ENCODE data around the gene SEMA4A.
"Not testable (repeated sequence)": the region's sequence is repeated elsewhere in the genome, so short reads cannot be mapped to it uniquely, and the experiment has no call there.

Gene SEMA4A

DNA sequence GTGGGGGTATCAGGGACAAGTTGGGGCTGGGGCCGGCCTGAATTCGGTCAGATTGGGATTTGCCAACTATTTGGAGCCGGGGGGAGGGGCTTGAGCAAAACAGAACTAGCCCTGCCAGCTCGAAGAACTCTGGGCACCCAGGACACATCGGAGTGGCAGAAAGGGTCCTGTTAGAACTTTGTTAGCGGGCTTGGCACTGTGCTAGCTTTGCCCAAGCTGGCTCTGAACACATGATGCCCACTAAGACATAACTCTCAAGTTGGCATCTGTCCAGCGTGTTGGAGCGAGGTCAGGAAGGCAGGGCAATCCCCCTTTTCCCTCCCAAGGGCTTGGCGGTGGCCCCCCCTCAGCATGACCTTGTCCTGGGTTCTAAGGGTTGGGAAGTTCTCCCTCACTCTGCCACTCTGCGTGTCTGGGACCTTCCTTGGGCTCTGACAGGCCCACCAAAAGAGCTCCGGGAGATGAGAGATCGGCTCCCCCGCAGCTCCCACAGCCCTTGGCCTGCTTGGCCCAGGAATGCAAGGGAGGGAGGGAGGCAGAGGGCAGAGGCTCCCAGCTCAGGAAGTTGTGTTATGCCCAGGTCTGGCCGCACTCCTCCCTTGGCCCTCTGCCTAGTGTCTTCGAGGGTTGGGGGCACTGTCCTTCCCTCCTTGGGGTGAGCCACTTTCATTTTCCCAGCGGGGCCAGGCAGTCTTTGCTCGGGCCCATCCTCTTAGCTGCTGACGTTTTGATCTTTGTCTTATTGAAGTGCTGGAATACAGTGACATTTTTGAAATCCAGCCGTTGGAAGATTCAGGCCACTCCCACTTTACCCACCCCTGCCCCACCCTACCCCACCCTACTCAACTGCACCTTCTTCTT is 37.6 kb upstream of the SEMA4A start:
- H3K4me3 ChIP-seq (ENCODE audit: low read length): peak overlapping the region; percentile 99
- no peak for DNase-seq (ENCODE audit: low read depth)
- TF ChIP-seq, protein P1, sequence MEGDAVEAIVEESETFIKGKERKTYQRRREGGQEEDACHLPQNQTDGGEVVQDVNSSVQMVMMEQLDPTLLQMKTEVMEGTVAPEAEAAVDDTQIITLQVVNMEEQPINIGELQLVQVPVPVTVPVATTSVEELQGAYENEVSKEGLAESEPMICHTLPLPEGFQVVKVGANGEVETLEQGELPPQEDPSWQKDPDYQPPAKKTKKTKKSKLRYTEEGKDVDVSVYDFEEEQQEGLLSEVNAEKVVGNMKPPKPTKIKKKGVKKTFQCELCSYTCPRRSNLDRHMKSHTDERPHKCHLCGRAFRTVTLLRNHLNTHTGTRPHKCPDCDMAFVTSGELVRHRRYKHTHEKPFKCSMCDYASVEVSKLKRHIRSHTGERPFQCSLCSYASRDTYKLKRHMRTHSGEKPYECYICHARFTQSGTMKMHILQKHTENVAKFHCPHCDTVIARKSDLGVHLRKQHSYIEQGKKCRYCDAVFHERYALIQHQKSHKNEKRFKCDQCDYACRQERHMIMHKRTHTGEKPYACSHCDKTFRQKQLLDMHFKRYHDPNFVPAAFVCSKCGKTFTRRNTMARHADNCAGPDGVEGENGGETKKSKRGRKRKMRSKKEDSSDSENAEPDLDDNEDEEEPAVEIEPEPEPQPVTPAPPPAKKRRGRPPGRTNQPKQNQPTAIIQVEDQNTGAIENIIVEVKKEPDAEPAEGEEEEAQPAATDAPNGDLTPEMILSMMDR (conservative IDR thresholded peaks at IDR 0.05; ENCODE audit: low read depth, low read length): no peak

DNA sequence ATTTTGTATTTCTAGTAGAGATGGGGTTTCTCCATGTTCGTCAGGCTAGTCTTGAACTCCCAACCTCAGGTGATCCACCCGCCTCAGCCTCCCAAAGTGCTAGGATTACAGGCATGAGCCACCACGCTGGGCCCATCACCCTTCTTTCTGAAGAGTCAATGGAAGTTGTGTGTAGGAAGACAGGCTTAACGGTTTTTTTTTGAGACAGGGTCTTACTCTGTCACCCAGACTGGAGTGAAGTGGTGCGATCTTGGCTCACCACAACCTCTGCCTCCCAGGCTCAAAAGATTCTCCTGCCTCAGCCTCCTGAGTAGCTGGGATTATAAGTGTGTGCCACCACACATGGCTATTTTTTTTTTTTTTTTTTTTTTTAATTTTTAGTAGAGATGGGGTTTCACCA is 36.7 kb upstream of the SEMA4A start:
- not testable (repeated sequence) for DNase-seq (ENCODE audit: low read depth)
- peak overlapping the region; percentile 99 for H3K4me3 ChIP-seq (ENCODE audit: low read length)

DNA sequence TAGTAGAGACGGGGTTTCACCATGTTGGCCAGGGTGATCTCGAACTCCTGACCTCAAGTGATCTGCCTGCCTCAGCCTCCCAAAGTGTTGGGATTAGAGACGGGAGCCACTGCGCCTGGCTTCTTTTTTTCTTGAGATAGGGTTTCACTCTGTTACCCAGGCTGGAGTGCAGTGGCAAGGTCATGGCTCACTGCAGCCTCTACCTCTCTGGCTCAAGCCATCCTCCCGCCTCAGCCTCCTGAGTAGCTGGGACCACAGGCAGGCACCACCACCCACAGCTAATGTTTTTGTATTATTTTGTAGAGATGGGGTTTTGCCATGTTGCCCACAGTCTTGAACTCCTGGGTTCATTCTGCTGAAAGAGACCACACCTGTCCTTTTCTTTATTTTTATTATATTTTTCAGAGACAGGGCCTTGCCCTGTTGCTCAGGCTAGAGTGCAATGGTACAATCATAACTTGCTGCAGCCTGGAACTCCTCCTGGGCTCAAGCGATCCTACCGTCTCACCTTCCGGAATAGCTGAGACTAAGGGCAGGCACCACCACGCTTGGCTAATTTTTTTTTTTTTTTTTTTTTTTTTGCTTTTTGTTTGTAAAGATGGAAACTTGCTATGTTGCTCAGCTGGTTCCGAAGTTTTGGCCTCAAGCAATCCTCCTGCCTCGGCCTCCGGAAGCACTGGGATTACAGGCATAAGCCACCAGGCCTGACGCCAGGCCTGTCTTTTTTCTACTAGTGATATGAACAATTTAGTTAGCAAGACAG is 35.8 kb upstream of the SEMA4A start:
- TF ChIP-seq, protein P1 (conservative IDR thresholded peaks at IDR 0.05; ENCODE audit: low read depth, low read length): no peak
- no peak for DNase-seq (ENCODE audit: low read depth)
- H3K4me3 ChIP-seq (ENCODE audit: low read length): peak overlapping the region; percentile 22

DNA sequence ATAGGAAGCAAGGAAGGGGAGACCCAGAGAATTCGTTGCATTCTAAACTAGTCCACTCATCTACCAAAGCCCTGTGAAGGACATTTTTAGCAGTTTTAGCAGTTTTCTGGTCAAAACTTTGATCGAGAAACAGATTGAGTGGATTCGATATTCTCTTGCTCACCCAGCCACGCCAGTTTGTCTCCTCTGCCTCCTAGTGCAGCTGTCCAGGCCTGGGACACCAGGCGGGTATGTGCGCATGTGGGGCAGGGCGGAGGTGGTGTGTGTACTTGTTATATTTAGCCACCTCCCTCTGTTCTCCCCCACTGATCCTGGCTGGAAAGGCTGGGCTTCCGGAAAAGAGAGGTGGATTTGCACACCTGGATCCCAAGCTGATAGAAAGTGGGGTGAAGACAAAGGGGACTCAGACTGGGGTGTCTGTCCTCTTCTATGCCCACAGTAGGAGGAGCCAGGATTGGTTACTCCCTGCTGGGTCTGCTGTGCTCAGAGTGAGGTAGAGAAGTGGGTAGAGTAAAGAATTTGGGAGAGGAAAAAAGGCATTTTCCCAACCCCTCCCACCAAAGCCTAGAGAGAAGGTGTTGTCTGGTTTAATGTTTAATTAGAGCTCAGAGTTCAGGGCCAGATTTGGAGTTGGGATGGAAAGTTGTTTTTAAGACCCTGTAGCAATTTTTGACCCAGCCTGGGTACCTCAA is 35.1 kb upstream of the SEMA4A start:
- H3K4me3 ChIP-seq (ENCODE audit: low read length): peak overlapping the region; percentile 22
- DNase-seq (ENCODE audit: low read depth): no peak

DNA sequence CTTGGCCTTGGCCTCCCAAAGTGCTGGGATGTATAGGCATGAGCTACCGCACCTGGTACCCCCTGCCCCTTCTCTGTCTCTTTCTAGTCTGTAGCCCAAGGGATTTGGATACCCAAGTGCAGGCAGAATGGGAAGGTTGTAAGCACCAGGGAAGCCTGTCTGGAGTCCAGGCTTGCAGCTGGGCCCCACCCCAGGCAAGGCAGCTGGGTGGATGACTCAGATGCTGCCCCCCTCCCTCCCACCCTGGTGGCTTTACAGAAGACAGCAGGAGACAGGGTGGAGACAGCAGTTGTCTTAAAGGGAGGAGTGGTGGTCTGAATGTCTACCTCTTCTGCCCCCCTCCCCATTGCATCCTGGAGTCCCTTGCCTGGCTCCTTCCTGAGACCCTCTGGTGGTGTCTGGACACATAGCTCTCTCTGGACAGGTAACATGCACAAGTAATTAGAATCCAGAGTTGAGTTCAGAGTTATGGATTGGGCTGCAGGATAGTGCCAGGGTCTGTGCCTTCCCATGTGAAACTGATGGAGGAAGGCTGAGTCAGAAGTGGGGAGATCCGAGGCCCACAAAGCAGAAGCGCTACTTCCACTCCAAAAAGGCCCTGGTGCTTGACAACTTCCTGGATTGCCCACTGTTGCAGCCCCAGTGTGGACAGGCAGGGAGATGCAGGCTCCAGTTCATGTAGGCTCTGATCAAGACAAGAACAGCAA is 33.7 kb upstream of the SEMA4A start:
- TF ChIP-seq, protein P1 (conservative IDR thresholded peaks at IDR 0.05; ENCODE audit: low read depth, low read length): no peak
- DNase-seq (ENCODE audit: low read depth): no peak
- H3K4me3 ChIP-seq (ENCODE audit: low read length): no peak overlapping the region

More for the DNA sequence above, 35.1 kb upstream of the SEMA4A start:
- TF ChIP-seq, protein P1 (conservative IDR thresholded peaks at IDR 0.05; ENCODE audit: low read depth, low read length): no peak

DNA sequence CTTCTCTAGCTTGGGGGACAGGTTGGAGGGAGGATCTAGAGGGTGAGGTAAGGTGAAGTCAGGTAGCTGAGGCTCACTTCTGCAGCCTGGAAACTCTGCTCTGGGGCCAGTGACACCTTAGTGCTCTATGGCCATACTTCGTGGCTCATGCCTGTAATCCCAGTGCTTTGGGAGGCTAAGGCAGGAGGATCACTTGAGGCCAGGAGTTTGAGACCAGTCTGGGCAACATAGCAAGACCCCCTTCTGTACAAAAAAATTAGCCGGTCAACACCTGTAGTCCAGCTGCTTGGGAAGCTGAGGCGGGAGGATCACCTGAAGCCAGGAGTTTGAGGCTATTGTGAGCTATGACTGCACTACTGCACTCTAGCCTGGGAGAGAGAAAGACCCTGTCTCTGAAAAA is 33.1 kb upstream of the SEMA4A start:
- no peak overlapping the region for H3K4me3 ChIP-seq (ENCODE audit: low read length)
- TF ChIP-seq, protein P1 (conservative IDR thresholded peaks at IDR 0.05; ENCODE audit: low read depth, low read length): no peak
- DNase-seq (ENCODE audit: low read depth): no peak

DNA sequence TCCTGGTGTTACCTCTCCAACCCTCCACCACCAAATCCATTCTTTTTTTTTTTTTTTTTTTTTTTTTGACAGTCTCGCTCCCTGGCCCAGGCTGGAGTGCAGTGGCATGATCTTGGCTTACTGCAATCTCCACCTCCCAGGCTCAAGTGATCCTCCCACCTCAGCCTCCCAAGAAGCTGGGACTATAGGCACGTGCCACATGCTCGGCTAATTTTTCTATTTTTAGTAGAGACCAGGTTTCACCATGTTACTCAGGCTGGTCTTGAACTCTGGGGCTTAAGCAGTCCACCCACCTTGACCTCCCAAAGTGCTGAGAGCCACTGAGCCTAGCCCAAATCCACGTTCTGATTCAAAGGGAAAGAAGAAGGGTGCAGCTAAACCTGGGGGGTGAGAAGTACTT is 32.4 kb upstream of the SEMA4A start:
- not testable (repeated sequence) for DNase-seq (ENCODE audit: low read depth); H3K4me3 ChIP-seq (ENCODE audit: low read length)

Data from retinal pigment epithelial cell (primary cell).